NCI-H1048 (cell line): ENCODE data around the gene GTF3C6.
"Not testable (repeated sequence)": the region's sequence is repeated elsewhere in the genome, so short reads cannot be mapped to it uniquely, and the experiment has no call there.

Source experiments
- DNase-seq: peaks from one replicate; lab custom pipeline; 2025; lab: John Stamatoyannopoulos, UW

The GTF3C6 gene, protein sequence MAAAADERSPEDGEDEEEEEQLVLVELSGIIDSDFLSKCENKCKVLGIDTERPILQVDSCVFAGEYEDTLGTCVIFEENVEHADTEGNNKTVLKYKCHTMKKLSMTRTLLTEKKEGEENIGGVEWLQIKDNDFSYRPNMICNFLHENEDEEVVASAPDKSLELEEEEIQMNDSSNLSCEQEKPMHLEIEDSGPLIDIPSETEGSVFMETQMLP

DNA sequence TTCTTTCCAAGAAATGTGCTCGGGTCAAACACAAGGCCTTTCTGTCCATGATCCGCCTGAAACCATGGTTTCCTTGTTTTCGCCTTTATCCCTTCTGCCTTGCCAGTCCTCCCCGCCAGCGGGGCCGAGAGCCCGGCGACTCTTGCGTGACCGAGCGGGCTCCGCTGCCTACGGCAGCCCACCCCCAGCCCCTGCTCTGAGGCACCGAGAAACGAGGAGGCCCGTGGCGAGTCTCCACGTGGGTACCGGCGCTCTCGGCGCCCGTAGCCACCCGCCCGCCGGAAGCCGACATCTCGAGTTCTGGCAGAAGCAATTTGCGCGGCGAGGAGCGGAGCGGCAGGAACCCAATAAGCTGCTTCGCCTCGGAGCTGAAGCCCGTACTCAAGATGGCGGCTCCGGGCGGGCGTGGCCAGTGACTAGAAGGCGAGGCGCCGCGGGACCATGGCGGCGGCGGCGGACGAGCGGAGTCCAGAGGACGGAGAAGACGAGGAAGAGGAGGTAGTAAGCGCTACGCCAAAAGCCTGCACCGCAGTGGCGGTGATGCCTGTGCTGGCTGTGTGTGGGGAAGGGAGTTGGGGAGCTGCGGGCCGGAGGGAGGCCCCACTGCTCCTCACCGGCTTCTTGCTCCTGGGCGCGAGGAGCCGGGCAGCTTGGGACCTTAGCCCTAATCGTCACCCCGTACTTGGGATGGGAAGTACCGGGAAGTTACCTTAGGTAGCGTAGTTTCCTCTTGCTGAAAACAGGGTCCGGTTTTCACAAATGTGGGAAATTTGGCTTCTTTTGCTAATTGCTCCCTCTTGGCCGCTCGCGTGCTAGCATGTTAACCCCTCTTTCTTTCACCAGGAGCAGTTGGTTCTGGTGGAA is at the start of gene GTF3C6:
GTF3C6 (plus strand) TSS at position 378 of the 864 bp plus-strand sequence; CDS start at position 442, 64 bp downstream.
- peak; percentile 93 for DNase-seq

GRCh38 chr6:110930781-110931180 is 27.7 kb upstream of the GTF3C6 start:
- DNase-seq, result no peak

DNA sequence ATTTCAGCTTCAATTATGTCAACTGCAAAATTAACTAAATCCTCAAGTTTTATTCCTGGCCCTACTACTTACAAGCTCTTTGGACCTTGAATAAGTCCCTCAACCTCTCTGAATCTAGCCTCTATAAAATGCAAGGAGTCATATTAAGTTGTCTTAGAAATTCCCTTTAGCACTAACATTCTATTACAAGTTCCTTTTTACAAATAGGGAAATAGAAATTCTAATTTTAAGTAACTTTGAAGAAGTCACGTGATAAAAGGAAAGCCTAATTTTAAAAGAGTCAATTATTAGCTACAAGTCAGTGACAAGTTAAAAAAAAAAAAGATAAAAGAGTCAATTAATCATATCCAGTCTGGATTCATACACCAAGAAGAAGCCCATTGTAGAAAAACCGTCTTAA is 24.6 kb upstream of the GTF3C6 start:
- no peak for DNase-seq

DNA sequence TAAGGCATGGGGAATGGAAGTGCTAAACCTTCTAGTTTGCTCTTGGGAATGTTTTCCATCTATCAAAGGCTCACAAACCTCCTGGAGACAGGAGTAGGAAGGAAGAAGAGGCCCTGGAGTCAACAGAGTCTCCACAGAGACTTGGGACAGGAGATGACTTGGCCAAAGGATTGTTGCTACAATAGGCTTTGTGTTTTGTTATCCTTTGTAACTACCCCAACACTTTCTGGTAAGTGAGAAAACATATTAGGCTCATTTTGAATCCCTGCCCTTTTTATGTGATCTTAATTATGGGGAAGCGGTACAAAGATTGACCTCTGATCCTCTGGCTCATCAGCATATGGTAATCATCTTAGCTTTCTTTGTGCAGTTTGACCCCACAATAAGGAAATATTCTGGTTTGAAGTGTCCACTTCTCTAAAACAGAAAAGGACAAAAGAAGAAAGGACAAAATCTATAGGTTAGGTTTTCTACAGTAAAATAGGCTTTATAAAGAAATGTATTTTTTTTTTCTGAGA is 24.1 kb upstream of the GTF3C6 start:
- no peak for DNase-seq

- DNase-seq, result no peak
Measured at GRCh38 chr6:110935171-110935570, 23.3 kb upstream of the GTF3C6 start.

DNA sequence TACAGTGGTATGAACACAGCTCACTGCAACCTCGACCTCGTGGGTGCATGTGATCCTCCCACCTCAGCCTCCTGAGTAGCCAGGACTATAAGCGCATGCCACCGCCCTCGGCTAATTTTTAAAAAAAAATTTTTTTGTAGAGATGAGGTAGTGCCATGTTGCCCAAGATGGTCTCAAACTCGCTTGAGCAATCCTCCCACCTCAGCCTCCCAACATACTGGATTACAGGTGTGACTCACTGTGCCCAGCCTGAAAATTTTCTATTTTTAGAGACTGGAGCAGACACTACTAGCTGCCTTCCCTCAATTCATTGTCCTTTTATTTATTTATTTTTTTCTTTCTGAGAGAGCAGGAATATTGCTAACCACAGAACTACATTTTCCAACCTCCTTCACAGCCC is 20.3 kb upstream of the GTF3C6 start:
- no peak for DNase-seq

DNA sequence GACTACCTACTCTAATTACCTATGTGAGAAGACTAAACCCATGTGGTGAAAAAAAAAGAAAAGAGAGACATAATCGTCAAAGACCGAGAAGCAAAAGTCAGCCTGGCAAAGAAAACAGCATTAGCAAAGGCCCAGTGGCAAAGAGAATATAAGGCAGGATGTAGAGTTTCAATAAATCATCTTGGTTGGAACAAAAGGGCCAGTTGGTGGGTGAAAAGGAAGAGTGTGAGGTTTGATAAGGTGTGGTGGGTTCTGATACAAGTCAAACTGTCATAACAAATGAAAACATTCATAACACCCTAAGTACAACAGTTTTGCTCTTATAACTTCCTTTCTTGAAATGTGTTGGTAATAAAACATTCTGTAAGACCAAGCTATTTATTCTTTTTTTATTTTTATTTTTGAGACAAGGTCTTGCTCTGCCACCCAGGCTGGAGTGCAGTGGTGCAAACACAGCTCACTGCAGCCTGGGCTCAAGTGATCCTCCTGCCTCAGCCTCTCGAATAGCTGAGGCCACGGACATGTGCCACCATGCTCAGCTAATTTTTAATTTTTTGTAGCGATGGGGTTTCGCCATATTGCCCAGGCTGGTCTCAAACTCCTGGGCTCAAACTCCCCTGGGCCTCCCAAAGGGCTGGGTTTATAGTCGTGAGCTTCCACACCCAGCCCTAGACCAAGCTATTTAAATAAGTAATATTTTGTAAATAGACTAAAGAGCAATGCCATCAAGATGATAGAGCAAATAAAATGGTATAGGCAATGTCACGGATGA is 18.9 kb upstream of the GTF3C6 start:
- no peak for DNase-seq

- DNase-seq, result no peak
Measured at GRCh38 chr6:110944681-110945151, 13.8 kb upstream of the GTF3C6 start.

- DNase-seq, result no peak
Measured at GRCh38 chr6:110946498-110946897, 12.0 kb upstream of the GTF3C6 start.

- DNase-seq, result no peak
Measured at GRCh38 chr6:110949679-110950285, 8.7 kb upstream of the GTF3C6 start.

GRCh38 chr6:110950440-110950839 is 8.1 kb upstream of the GTF3C6 start:
- DNase-seq, result no peak

GRCh38 chr6:110951008-110951407 is 7.5 kb upstream of the GTF3C6 start:
- DNase-seq, result no peak

GRCh38 chr6:110951986-110952794 is 6.3 kb upstream of the GTF3C6 start:
- DNase-seq, result no peak

DNA sequence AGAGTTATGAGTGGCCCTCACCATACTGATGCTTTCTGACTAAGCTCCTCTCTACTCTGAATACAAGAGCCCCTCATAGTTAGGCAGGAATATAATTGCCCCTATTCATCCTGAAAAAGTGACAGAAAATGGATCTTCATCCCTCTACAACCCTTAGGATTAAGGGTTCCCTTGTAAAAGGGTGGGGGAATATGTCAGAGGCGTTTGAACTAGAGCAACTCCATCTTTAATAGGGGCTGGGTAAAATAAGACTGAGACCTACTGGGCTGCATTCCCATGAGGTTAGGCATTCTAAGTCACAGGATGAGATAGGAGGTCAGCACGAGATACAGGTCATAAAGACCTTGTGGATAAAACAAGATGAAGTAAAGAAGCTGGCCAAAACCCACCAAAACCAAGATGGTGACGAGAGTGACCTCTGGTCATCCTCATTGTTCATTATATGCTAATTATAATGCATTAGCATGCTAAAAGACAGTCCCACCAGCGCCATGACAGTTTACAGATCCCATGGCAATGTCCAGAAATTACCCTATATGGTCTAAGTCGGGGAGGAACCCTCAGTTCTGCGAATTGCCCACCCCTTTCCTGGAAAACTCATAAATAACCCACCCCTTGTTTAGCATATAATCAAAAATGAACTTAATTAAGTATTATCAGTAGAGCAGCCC is 4.7 kb upstream of the GTF3C6 start:
- DNase-seq, result no peak

DNA sequence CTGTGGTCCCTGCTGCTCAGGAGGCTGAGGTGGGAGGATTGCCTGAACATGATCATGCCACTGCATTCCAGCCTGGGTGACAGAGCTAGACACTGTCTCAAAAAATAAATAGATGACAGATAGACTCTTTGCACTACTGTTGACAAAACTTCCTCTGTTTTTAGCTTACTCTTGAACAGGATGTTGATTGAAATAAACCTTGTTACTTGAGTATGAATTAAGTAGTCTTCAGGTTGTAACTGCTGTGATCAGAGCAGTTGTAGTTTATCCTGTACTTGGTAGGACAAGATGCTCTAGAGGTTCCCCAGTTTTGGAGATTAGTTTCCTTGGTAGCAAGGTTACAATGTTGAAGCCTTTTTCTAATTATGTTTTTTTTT is 1.5 kb downstream of the GTF3C6 start:
- DNase-seq, result no peak

GRCh38 chr6:110962636-110963035 is 4.1 kb downstream of the GTF3C6 start:
- not testable (repeated sequence) for DNase-seq

DNA sequence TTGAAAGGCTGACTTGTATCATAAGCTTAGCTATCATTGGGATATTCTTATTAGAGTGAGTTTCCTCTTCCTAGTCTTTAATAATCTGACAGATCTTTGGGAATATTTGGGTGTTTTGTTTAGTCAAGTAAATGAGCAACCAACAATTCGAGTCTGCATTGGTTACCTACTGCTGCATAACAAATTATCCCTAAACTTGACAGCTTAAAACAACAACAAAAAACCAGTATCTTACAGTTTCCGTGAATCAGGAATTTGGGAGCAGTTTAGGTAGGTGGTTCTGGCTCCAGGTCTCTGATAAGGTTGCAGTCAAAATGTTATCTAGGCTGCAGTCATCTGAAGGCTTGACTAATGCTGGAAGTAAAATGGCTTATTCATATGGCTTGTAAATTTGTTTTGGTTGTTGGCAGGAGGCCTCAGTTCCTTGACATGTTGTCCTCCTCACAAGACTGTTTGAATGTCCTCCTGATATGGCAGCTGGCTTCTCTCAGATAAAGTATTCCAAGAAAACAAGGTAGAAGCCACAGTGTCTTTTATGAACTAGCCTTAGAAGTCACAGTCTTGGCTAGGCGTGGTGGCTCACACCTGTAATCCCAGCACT is 7.2 kb downstream of the GTF3C6 start:
- no peak for DNase-seq

DNA sequence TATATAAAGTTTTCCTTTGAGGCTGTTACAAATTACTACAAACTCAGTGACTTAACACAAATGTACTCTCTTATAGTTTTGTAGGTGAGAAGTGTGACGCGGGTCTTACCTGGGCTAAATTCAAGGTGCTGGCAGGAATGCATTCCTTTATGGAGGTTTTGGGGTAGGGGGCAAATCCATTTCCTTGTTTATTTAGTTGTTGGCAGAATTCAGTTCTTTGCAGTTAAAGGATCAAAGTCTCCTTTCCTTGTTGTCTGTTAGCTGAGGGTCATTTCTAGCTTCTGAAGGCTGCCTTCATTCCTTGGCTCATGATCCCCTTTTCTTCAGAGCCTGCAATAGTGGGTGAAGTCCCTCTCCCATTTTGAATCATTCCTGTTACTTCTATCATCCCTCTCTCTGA is 10.2 kb downstream of the GTF3C6 start:
- DNase-seq, result not testable (repeated sequence)

- no peak for DNase-seq
Measured at GRCh38 chr6:110971468-110971867, 13.0 kb downstream of the GTF3C6 start.

DNA sequence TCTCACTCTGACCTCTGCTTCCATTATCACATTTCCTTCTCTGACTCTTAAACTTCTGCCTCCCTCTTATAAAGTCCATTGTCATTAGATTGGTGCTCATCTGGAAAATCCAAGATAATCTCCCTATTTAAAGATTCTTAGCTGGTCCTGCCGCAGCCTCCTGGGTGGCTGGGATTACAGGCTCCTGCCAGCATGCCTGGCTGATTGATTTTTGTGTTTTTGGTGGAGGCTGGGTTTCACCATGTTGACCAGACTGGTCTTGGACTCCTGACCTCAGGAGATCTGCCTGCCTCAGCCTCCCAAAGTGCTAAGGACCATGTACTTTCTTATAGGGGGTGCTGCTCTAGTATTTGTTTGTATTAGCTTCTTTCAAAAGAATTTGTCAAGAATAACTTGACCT is 18.1 kb downstream of the GTF3C6 start:
- no peak for DNase-seq
